GM06990 (cell line): ENCODE results near the gene CEBPA.

Experiments
- DNase-seq: peaks from one replicate; pipeline ENCODE4 v3.0.0-alpha.2; 2011; ENCODE audit not compliant: insufficient read length; ENCODE audit errors: extremely low read depth
- H3K27me3 ChIP-seq: replicated peaks from 2 replicates; pipeline ENCODE4 v1.6.0; 2011; ENCODE audit warnings: low read length; ENCODE audit not compliant: control insufficient read depth, insufficient read depth
- H3K36me3 ChIP-seq: 2 replicates; pipeline ENCODE4 v1.5.1; 2011; ENCODE audit warnings: low read length; ENCODE audit not compliant: control insufficient read depth, insufficient read depth
- H3K4me3 ChIP-seq: replicated peaks from 2 replicates; pipeline ENCODE4 v1.5.1; 2011; ENCODE audit warnings: low read depth, mild to moderate bottlenecking, control low read depth, low read length
- CTCF ChIP-seq: IDR thresholded peaks from 2 replicates; pipeline ENCODE4 v1.5.1; 2011; ENCODE audit warnings: low read length, control low read depth, mild to moderate bottlenecking, inconsistent platforms; ENCODE audit not compliant: insufficient read depth, poor library complexity, severe bottlenecking

Gene CEBPA

GRCh38 chr19:33255781-33256180 lies 46.6 kb downstream of the CEBPA start:
- TF ChIP-seq CTCF = no peak
- H3K27me3 ChIP-seq = no peaks in the 10 kb centered on the region
- no peak overlapping the region for H3K4me3 ChIP-seq
- no peak for DNase-seq
- no peaks in the 10 kb centered on the region for H3K36me3 ChIP-seq

- no peak overlapping the region for H3K4me3 ChIP-seq
- H3K36me3 ChIP-seq = no peaks in the 10 kb centered on the region
- H3K27me3 ChIP-seq = no peaks in the 10 kb centered on the region
- DNase-seq = no peak
- TF ChIP-seq CTCF = no peak
Measured at GRCh38 chr19:33254245-33254824, 48.0 kb downstream of the CEBPA start.

DNA sequence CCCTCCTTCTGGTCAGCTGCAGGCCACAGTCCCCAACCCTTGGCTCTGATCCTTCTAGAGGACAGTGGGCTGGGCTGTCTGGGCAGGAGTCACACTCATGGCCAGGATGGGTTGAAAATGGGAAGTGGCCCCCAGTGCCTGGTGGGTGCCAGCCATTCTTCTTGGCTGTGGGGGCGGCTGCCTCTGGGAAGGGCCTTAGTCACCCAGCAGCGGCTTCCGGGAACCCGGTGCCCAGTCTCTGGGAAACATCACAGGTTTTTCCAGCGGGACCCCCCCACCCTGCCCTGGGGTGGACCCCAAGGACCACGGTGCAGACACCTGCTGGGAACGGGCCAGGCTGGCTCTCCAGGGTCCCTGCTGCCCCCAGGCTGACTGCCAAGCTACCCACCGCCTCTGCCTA lies 49.4 kb downstream of the CEBPA start:
- H3K27me3 ChIP-seq = no peaks in the 10 kb centered on the region
- H3K36me3 ChIP-seq = no peaks in the 10 kb centered on the region
- no peak for TF ChIP-seq CTCF
- no peak for DNase-seq
- no peak overlapping the region for H3K4me3 ChIP-seq

- Histone ChIP-seq H3K36me3 (no peaks in the 10 kb centered on the region), H3K4me3 (no peak overlapping the region), H3K27me3 (no peaks in the 10 kb centered on the region)
- no peak for TF ChIP-seq CTCF
- DNase-seq = no peak
Measured at GRCh38 chr19:33252418-33252962, 49.8 kb downstream of the CEBPA start.

DNA sequence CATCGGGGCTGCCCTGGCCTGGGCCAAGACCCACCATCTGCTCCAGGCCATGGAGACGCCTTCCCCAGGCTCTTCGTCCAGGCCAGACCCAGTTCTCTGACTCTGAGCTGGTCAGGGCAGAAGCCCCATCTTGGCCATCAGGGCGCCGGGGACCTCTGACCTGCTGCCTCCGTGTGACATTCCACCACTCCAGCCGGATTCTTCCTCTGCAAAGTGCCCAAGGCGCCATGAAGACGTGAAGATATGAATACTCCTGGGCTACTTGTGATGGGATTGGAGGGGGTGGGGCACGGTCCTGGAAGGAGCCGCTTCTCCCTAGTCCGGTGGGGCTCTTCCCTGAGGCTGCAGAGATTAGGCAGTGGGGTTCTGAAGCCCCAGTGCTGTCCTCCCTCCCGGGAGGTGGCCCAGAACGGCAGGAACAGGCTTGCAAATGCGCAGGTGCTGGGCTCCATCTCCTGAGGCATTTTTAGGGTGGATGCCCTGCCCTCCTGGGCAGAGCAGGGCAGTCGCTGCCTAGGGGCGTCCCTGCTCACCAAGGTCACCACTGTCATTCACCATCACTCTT lies 50.7 kb downstream of the CEBPA start:
- no peak overlapping the region for H3K4me3 ChIP-seq
- H3K36me3 ChIP-seq = no peaks in the 10 kb centered on the region
- no peak for TF ChIP-seq CTCF
- no peaks in the 10 kb centered on the region for H3K27me3 ChIP-seq
- no peak for DNase-seq
